VCaP (cell line): Measurements from ENCODE around the gene SYT2.

Experiments used
- H3K27ac ChIP-seq: fragments of 450-650 bp; 2 replicates; pipeline ENCODE4 v1.5.1; 2017
- CTCF ChIP-seq: fragments of 450-650 bp; conservative IDR thresholded peaks from 2 replicates; pipeline ENCODE4 v1.5.1; 2017; ENCODE audit warnings: mild to moderate bottlenecking, moderate library complexity

The SYT2 gene

GRCh38 chr1:202580619-202581018 lies 129.6 kb downstream of the SYT2 start:
- no peak overlapping the region for H3K27ac ChIP-seq
- no peak for TF ChIP-seq CTCF

GRCh38 chr1:202579806-202580205 lies 130.4 kb downstream of the SYT2 start:
- H3K27ac ChIP-seq = no peak overlapping the region
- no peak for TF ChIP-seq CTCF

- TF ChIP-seq CTCF = no peak
- H3K27ac ChIP-seq = no peak overlapping the region
These were observed 131.7 kb downstream of the SYT2 start for GRCh38 chr1:202578565-202578964.

- no peak overlapping the region for H3K27ac ChIP-seq
- no peak for TF ChIP-seq CTCF
These were observed 132.2 kb downstream of the SYT2 start for GRCh38 chr1:202578001-202578504.

DNA sequence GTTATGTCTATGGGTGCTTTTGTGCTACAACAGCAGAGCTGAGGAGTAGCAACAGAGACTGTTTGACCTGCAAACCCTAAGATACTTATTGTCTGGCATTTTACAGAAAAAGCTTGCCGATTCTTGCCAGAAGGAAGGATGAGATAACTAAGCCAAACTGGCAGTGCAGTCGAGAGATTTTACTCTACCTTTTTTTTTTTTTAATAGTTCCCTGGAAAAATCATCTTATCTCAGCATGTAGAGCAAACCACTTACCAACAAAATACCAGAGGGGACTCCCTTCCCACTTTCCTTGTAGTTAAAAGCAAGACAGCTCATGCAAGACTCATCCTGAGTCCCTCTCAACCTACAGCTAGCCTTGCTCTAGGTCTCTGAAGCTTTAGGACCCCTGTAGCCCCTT lies 132.9 kb downstream of the SYT2 start:
- no peak overlapping the region for H3K27ac ChIP-seq
- TF ChIP-seq CTCF = no peak

- TF ChIP-seq CTCF = no peak
- no peak overlapping the region; the same call in 1 of the 2 replicates for H3K27ac ChIP-seq
These were observed 133.4 kb downstream of the SYT2 start for GRCh38 chr1:202576816-202577215.

GRCh38 chr1:202575918-202576653 lies 134.2 kb downstream of the SYT2 start:
- no peak overlapping the region; the same call in 1 of the 2 replicates for H3K27ac ChIP-seq
- no peak for TF ChIP-seq CTCF
